HepG2 (cell line): ENCODE measurements around the gene FBXL22.

Experiments
- CTCF ChIP-seq: sonication (generic); formaldehyde crosslinking; IDR thresholded peaks from 2 replicates; pipeline ENCODE4 v1.5.0; 2020; ENCODE audit warnings: mild to moderate bottlenecking, missing genetic modification reagents, moderate library complexity
- FOSL1 ChIP-seq: sonication (generic); formaldehyde crosslinking; IDR thresholded peaks from 2 replicates; pipeline ENCODE4 v1.9.0; 2021; ENCODE audit warnings: missing genetic modification reagents, borderline replicate concordance
- FOXA1 ChIP-seq, 2 experiments: fragments of 450-650 bp in 1 of 2; sonication (generic) in 1 of 2; formaldehyde crosslinking in 1 of 2; IDR thresholded peaks; 2 replicates each; pipeline versions ENCODE4 v1.4.0 to v1.6.1; 2016 to 2020; ENCODE audit warnings: missing genetic modification reagents in 1 of 2
- HOXA7 ChIP-seq: sonication (generic); formaldehyde crosslinking; IDR thresholded peaks from 2 replicates; pipeline ENCODE4 v1.8.1; 2022; ENCODE audit warnings: mild to moderate bottlenecking, missing genetic modification reagents, moderate library complexity
- IRX3 ChIP-seq: sonication (generic); formaldehyde crosslinking; IDR thresholded peaks from 2 replicates; pipeline ENCODE4 v1.8.1; 2023; ENCODE audit warnings: mild to moderate bottlenecking, low read depth, missing genetic modification reagents, borderline replicate concordance
- JUND ChIP-seq: sonication (generic); formaldehyde crosslinking; IDR thresholded peaks from 2 replicates; pipeline ENCODE4 v1.8.0; 2022; ENCODE audit warnings: mild to moderate bottlenecking, missing genetic modification reagents
- MAZ ChIP-seq, 2 experiments: sonication (generic) in 1 of 2; formaldehyde crosslinking in 1 of 2; IDR thresholded peaks; 2 replicates each; pipeline versions ENCODE4 v1.5.0 to v1.6.1; 2012 to 2020; ENCODE audit warnings: low read depth in 2 of 2, mild to moderate bottlenecking in 2 of 2, borderline replicate concordance in 1 of 2, improper control_type of control experiment in 1 of 2, low read length in 1 of 2, missing genetic modification reagents in 1 of 2, moderate library complexity in 1 of 2
- PHF21A ChIP-seq: sonication (generic); formaldehyde crosslinking; IDR thresholded peaks from 2 replicates; pipeline ENCODE4 v1.5.0; 2020; ENCODE audit warnings: mild to moderate bottlenecking, missing genetic modification reagents
- TCF7L2 ChIP-seq: IDR thresholded peaks from 2 replicates; pipeline ENCODE4 v1.6.1; 2011; ENCODE audit warnings: mild to moderate bottlenecking, low read depth, low read length, moderate library complexity
- TOE1 ChIP-seq: sonication (generic); formaldehyde crosslinking; IDR thresholded peaks from 2 replicates; pipeline ENCODE4 v1.4.0; 2020; ENCODE audit warnings: mild to moderate bottlenecking, missing genetic modification reagents
- ZNF205 ChIP-seq: IDR thresholded peaks from 2 replicates; pipeline ENCODE4 v1.6.1; 2018; ENCODE audit warnings: missing biosample characterization, missing genetic modification reagents

GRCh38 chr15:63597038-63597790 lies at the start of gene FBXL22:
- TF ChIP-seq CTCF (no peak), FOXA1 (IDR thresholded peaks at IDR 0.05) (no peak), FOXA1 (CRISPR knock-in tag; IDR thresholded peaks at IDR 0.05) (no peak), FOSL1 (no peak), MAZ (IDR thresholded peaks at IDR 0.05; ENCODE audit: borderline replicate concordance, low read depth, low read length) (no peak), MAZ (CRISPR knock-in tag; IDR thresholded peaks at IDR 0.05; ENCODE audit: low read depth) (no peak), TOE1 (CRISPR knock-in tag) (no peak), JUND (no peak), IRX3 (CRISPR knock-in tag) (no peak), PHF21A (CRISPR knock-in tag) (no peak), HOXA7 (CRISPR knock-in tag) (no peak), TCF7L2 (no peak), ZNF205 (CRISPR knock-in tag) (no peak)
